ENCODE data around the gene RTP5. TPM values are rescaled to one million over a fixed set of nuclear protein-coding genes. Genes with fewer than 3 reads are reported as not detected.

The RTP5 gene
- total RNA-seq, 1 experiment from 2014 or later = not detected

DNA sequence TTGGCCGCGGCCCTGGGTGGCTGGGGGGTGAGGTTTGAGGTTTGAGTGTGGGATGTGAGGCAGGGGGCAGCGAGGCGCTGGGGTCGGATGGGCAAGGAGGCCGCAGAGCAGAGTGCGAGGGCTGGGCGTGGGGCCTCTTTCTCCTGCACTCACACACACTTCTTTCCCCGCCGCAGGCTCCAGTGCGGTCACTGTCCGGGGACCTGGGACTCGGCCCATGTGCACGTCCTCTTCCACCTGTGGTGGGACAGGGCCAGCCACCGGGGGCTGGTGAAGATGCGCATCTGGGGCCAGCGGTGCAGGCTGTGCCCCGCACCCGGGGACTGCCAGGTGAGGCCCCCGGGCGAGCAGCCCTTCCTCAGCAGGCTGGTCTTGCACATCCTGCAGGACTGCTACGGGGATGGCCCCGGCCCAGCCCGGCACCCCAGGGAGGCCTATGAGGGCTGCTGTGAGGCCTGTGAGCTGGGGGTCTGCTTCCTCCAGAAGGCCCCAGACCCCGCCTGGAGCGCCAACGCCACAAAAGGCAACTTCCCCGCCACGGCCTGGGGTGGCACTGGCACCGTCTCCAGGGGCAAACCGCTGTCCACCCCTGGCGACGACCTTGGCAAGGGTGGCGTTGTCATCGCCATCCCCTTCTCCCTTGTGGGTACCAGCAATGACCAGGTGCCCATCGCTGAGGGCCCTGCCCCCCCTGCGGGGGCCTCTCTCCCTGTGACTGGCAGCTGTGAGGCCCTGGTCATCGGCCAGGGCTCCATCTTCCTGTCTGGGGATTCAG lies 2.2 kb downstream of the RTP5 start:
- TF ChIP-seq POLR2AphosphoS5 (IDR thresholded peaks at IDR 0.05; ENCODE audit: low read depth, low read length) (no peak), TCF7L2 (IDR thresholded peaks at IDR 0.05; ENCODE audit: borderline replicate concordance, extremely low read depth, insufficient read depth, insufficient read length) (no peak), CEBPB (IDR thresholded peaks at IDR 0.05; ENCODE audit: low read depth) (no peak), ZFX (IDR thresholded peaks at IDR 0.05) (no peak), EZH2phosphoT487 (IDR thresholded peaks at IDR 0.05; ENCODE audit: borderline replicate concordance) (no peak), YY1 (IDR thresholded peaks at IDR 0.05; ENCODE audit: extremely low read depth, insufficient replicate concordance, low read depth, low read length) (no peak), ELF1 (IDR thresholded peaks at IDR 0.05; ENCODE audit: borderline replicate concordance, low read depth) (no peak), SIN3A (IDR thresholded peaks at IDR 0.05; ENCODE audit: low read depth) (no peak), CBX3 (IDR thresholded peaks at IDR 0.05; ENCODE audit: low read depth) (no peak), SRF (IDR thresholded peaks at IDR 0.05; ENCODE audit: low read depth) (no peak), RAD21 (IDR thresholded peaks at IDR 0.05; ENCODE audit: low read depth) (no peak), EZH2 (IDR thresholded peaks at IDR 0.05) (no peak), FOSL1 (IDR thresholded peaks at IDR 0.05; ENCODE audit: low read depth) (no peak), JUND (IDR thresholded peaks at IDR 0.05) (no peak)
- TF ChIP-seq, protein P1, sequence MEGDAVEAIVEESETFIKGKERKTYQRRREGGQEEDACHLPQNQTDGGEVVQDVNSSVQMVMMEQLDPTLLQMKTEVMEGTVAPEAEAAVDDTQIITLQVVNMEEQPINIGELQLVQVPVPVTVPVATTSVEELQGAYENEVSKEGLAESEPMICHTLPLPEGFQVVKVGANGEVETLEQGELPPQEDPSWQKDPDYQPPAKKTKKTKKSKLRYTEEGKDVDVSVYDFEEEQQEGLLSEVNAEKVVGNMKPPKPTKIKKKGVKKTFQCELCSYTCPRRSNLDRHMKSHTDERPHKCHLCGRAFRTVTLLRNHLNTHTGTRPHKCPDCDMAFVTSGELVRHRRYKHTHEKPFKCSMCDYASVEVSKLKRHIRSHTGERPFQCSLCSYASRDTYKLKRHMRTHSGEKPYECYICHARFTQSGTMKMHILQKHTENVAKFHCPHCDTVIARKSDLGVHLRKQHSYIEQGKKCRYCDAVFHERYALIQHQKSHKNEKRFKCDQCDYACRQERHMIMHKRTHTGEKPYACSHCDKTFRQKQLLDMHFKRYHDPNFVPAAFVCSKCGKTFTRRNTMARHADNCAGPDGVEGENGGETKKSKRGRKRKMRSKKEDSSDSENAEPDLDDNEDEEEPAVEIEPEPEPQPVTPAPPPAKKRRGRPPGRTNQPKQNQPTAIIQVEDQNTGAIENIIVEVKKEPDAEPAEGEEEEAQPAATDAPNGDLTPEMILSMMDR (IDR thresholded peaks at IDR 0.05 in 2 of 3, conservative IDR thresholded peaks at IDR 0.05 in 1 of 3; ENCODE audit: borderline replicate concordance in 1 of 3, insufficient read depth in 1 of 3, low read depth in 2 of 3, low read length in 2 of 3) = no peak
- TF ChIP-seq, protein P2, sequence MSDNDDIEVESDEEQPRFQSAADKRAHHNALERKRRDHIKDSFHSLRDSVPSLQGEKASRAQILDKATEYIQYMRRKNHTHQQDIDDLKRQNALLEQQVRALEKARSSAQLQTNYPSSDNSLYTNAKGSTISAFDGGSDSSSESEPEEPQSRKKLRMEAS (IDR thresholded peaks at IDR 0.05) = no peak
- TF ChIP-seq, protein P3, sequence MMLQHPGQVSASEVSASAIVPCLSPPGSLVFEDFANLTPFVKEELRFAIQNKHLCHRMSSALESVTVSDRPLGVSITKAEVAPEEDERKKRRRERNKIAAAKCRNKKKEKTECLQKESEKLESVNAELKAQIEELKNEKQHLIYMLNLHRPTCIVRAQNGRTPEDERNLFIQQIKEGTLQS (IDR thresholded peaks at IDR 0.05) = no peak
- TF ChIP-seq, protein P4, sequence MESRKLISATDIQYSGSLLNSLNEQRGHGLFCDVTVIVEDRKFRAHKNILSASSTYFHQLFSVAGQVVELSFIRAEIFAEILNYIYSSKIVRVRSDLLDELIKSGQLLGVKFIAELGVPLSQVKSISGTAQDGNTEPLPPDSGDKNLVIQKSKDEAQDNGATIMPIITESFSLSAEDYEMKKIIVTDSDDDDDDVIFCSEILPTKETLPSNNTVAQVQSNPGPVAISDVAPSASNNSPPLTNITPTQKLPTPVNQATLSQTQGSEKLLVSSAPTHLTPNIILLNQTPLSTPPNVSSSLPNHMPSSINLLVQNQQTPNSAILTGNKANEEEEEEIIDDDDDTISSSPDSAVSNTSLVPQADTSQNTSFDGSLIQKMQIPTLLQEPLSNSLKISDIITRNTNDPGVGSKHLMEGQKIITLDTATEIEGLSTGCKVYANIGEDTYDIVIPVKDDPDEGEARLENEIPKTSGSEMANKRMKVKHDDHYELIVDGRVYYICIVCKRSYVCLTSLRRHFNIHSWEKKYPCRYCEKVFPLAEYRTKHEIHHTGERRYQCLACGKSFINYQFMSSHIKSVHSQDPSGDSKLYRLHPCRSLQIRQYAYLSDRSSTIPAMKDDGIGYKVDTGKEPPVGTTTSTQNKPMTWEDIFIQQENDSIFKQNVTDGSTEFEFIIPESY (IDR thresholded peaks at IDR 0.05; ENCODE audit: extremely low read depth, insufficient replicate concordance, low read length) = no peak
- no TSS peak for BruUV-seq (replicated peaks)
- H3K27ac ChIP-seq (ENCODE audit: low read depth, low read length) = no peak overlapping the region
- ATAC-seq (no peak), DNase-seq (ENCODE audit: low read depth, low spot score) (no peak)
- no peaks in the 10 kb centered on the region for H3K9me2 ChIP-seq (ENCODE audit: insufficient read depth)
- ChIA-PET CTCF (no interaction called here), RAD21 (ENCODE audit: low non-redundant PET in 1 of 2, low total read pairs in 2 of 2, uncharacterized antibody in 2 of 2, unreplicated experiment in 2 of 2) (no interaction called here), POLR2A (no interaction called here)
- no peak overlapping the region for H3K9ac ChIP-seq (ENCODE audit: low read length)
- no peaks in the 10 kb centered on the region for H4K20me1 ChIP-seq (ENCODE audit: insufficient read depth)
- intact Hi-C loops (cut with micrococcal nuclease) = no loop called here
- no peak overlapping the region for H3K4me2 ChIP-seq (ENCODE audit: low read length)
- H3K36me3 ChIP-seq (ENCODE audit: control insufficient read depth in 1 of 2, insufficient read depth in 2 of 2, low read length in 2 of 2) = no peaks in the 10 kb centered on the region
- H3K9me3 ChIP-seq (ENCODE audit: control insufficient read depth in 1 of 2, insufficient read depth in 1 of 2, low read depth in 1 of 2, low read length in 2 of 2) = peaks cover 0 to 6% of the 10 kb centered on the region in 2 experiments; a peak in 1 of 4 replicates
- H3K4me1 ChIP-seq (ENCODE audit: control insufficient read depth in 1 of 2, insufficient read depth in 2 of 2, low read length in 2 of 2) = no peaks in the 10 kb centered on the region
- no peaks in the 10 kb centered on the region for H3K79me2 ChIP-seq (ENCODE audit: insufficient read depth, low read length)
- H3K4me3 ChIP-seq (replicated peaks in 1 of 2; ENCODE audit: low read depth in 1 of 2, low read length in 2 of 2) = no peak overlapping the region
- no peaks in the 10 kb centered on the region for H3K27me3 ChIP-seq (ENCODE audit: insufficient read depth, low read length)
- H2AFZ ChIP-seq (ENCODE audit: low read depth, low read length, poor library complexity, severe bottlenecking) = no peak overlapping the region

Measured in HCT116 (cell line).